GM21390 (cell line): ENCODE measurements around the gene FGF14.

Source experiments
- ATAC-seq: cut with Tn5 transposase; IDR thresholded peaks from one replicate; pipeline ENCODE4 v1.9.1; 2021; ENCODE audit not compliant: unreplicated experiment

Gene FGF14

GRCh38 chr13:102311901-102312300 is 89.9 kb downstream of the FGF14 start:
- peak; percentile 77 for ATAC-seq

DNA sequence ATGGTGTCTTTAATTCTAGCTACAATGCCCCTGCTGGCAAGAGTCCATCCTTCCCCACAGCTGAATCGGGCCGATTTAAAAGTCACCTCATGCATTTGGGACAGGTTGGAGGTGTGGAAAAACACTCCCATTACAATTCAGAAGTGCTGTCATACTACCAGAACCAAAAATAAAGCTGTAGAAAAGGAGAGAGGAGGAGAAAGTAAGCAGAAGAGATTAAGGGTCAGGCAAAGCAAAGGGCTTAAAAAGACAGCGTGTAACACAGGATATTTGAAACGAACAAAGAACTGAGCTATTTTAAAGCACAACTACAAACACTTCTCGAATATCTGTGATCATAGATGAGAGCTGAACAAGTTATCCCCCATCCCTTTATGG is 90.4 kb downstream of the FGF14 start:
- no peak for ATAC-seq

GRCh38 chr13:102310691-102311418 is 91.0 kb downstream of the FGF14 start:
- ATAC-seq, result no peak

DNA sequence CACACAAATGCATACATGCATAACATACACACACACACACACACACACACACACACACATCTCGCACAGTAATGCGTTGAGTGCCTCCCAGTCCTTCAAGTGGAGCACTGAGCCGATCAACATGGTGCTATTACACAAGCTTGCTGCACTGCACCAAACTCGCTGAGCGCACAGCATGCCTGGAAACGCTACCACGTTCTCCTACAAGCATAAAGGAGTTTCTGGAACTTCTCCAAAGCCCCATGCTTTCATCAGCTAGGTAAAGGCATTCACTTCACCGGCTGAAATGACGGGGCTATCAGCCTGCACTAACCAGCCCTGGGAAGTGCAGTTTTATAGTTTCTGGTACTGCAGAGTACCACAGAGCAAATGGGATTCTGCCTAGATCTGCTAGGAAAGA is 92.7 kb downstream of the FGF14 start:
- no peak for ATAC-seq

GRCh38 chr13:102302534-102302933 is 99.3 kb downstream of the FGF14 start:
- no peak for ATAC-seq

DNA sequence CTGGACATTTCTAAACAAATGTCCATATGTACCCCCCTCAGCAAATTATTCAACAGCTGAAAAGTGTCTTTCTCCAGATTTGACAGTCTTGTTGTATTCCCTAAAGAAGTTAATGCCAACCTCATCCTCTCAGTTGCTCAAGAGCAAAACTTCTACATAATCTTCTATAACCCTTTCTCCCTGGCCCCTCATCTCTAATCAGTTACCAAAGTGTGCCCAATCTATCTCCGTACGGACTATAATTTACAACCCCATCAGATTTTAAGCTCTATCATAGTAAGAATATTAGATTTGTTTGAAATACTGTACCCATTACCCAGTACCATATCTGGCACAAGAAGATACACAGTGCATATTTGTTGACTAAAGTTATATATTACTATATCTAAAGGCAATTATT is 101.5 kb downstream of the FGF14 start:
- ATAC-seq, result no peak

DNA sequence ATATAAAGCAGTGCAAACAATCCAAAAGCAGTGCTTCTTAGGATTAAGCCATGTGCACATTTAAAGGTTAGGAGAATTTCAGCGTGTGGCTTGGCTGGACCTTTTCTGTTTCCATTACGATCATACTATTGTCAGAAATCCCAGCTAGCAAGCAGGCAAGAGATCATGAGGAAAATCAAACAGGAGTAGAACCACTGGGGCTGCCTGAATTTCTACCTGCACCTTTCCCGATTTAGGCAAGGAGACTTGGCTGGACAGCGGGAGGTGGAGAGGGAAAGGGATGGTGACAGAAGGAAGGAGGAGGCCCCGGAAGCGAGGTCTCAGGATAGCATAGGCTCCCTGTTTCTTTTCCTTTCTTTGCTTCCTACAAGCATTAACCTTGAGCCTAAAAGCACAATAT is 102.5 kb downstream of the FGF14 start:
- no peak for ATAC-seq

- no peak for ATAC-seq
These were observed 103.8 kb downstream of the FGF14 start for GRCh38 chr13:102298051-102298450.

GRCh38 chr13:102295316-102296048 is 106.4 kb downstream of the FGF14 start:
- ATAC-seq, result no peak

GRCh38 chr13:102294407-102295018 is 107.3 kb downstream of the FGF14 start:
- no peak for ATAC-seq

- no peak for ATAC-seq
These were observed 108.1 kb downstream of the FGF14 start for GRCh38 chr13:102293723-102294122.

GRCh38 chr13:102291587-102292218 is 110.1 kb downstream of the FGF14 start:
- no peak for ATAC-seq

GRCh38 chr13:102289606-102290005 is 112.2 kb downstream of the FGF14 start:
- ATAC-seq, result no peak

GRCh38 chr13:102286326-102286725 is 115.5 kb downstream of the FGF14 start:
- ATAC-seq, result no peak

DNA sequence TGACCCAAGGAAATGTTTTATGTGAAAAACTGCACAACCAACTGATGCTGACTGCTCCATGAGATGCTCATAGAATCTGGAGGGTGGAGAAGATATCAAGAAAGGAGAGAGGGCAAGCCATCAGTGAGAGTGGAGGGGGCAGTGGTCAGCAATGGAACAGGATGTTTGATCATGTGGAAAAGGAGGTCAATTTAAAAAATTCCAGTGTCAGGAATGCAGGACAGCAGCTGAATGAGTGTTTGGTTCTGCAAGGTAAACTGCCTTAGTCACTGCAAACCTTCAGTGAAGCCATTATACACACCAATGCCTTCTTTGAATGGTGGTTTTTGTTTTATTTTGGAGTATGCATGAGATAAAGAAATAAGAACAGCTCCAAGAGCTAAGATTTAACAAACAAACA is 121.5 kb downstream of the FGF14 start:
- no peak for ATAC-seq

DNA sequence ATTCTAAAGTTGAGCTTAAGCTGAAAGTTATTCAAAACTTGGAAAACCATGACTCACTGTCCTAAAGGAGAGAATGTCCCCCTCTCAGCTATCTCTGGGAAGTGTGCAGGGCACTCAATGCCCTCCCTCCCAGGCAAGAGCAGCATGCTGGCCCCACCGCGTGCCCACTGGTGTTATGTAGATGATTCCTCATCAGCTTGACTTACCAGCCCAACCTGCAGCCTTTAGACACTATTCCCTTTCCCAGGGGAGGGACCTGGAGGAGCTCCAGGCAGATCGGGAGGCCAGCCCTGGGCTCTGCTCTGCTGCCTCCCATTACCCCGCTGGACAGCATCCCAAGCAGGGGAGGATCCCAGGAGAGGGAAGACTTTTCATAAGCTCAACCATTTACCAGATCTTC is 124.6 kb downstream of the FGF14 start:
- no peak for ATAC-seq

- no peak for ATAC-seq
These were observed 125.4 kb downstream of the FGF14 start for GRCh38 chr13:102276404-102276803.

GRCh38 chr13:102275969-102276368 is 125.9 kb downstream of the FGF14 start:
- no peak for ATAC-seq

- no peak for ATAC-seq
These were observed 128.7 kb downstream of the FGF14 start for GRCh38 chr13:102273111-102273510.

DNA sequence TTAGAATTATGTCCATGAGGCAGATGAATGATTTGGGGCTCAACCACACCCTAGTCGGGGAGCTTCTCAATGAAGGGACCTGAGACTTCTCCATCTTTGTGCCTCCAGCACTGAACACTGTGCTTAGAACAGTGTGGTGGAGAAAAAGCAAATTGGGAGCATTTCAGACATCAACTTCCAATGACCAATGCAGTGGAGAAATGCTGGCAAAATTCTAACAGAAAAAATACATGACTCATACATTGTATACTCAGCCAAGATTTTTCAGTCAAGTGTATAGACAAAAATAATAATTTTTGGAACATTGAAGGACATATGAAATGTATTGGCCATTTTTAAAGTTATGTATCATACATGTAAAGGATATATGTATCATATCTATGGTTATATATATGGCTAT is 134.7 kb downstream of the FGF14 start:
- ATAC-seq, result no peak

GRCh38 chr13:102261809-102262208 is 140.0 kb downstream of the FGF14 start:
- no peak for ATAC-seq

DNA sequence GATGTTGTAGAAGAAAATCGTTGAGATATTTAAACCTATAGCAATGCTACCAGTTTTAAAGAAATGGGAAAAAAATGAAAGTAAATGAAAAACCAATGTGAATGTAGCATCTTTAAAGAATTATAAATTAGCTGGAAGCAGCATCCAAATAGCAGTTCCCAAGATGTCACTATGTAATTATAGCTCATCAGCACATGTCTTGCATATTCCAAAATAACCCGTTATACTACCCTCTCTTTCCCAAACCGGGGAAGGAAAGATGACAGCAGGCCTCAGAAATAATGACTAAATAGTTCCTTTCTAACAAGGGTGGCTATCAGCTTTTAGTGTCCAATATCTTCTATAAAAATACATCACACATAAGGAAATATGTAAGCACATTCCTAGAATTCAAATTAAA is 140.5 kb downstream of the FGF14 start:
- ATAC-seq, result no peak
